OCI-LY7 (cell line): ENCODE results near the gene VMAC. TPM values are rescaled to one million over a fixed set of nuclear protein-coding genes. Genes with fewer than 3 reads are reported as not detected.

Source experiments
- BruUV-seq: library from RNA; stranded (reverse); fragments of 400-500 nt; replicated peaks from 2 replicates; lab custom pipeline; 2021; lab: Mats Ljungman, UMichigan
- CTCF ChIA-PET: fragments of 300-600 bp; sonication (Branson Sonifier 250); formaldehyde crosslinking; loops from one replicate; lab custom pipeline; 2022; ENCODE audit warnings: antibody characterized with exemption; ENCODE audit not compliant: unreplicated experiment; lab: Charles Lee
- POLR2A ChIA-PET: fragments of 300-600 bp; sonication (Branson Sonifier 250); formaldehyde crosslinking; loops from one replicate; lab custom pipeline; 2022; ENCODE audit warnings: antibody characterized with exemption; lab: Charles Lee
- DNase-seq: peaks from one replicate; pipeline ENCODE4 v3.0.0-alpha.2; 2015; ENCODE audit warnings: low spot score
- H2AFZ ChIP-seq: fragments of 200-600 bp; sonication (generic), shearing (Covaris generic); 2 replicates; pipeline ENCODE4 v1.6.1; 2014; ENCODE audit warnings: mild to moderate bottlenecking, antibody characterized with exemption, low read length, moderate library complexity
- H3K27ac ChIP-seq: fragments of 200-600 bp; sonication (generic); 2 replicates; pipeline ENCODE4 v1.5.1; 2014; ENCODE audit warnings: mixed run types, low read depth, mild to moderate bottlenecking, moderate library complexity, low read length, inconsistent platforms; ENCODE audit not compliant: poor library complexity, severe bottlenecking
- H3K36me3 ChIP-seq: fragments of 200-600 bp; sonication (generic); 2 replicates; pipeline ENCODE4 v1.6.1; 2014; ENCODE audit warnings: mild to moderate bottlenecking, antibody characterized with exemption, low read length, moderate library complexity, mixed read lengths; ENCODE audit not compliant: insufficient read depth
- H3K4me1 ChIP-seq: fragments of 200-600 bp; sonication (generic); 2 replicates; pipeline ENCODE4 v1.5.1; 2014; ENCODE audit warnings: mild to moderate bottlenecking, low read length; ENCODE audit not compliant: insufficient read depth, poor library complexity, severe bottlenecking
- H3K4me2 ChIP-seq: fragments of 200-600 bp; sonication (generic); 2 replicates; pipeline ENCODE4 v1.6.1; 2014; ENCODE audit warnings: mild to moderate bottlenecking, low read length
- H3K4me3 ChIP-seq: fragments of 200-600 bp; sonication (generic); 2 replicates; pipeline ENCODE4 v1.5.1; 2014; ENCODE audit warnings: mild to moderate bottlenecking, low read depth, low read length; ENCODE audit not compliant: poor library complexity, severe bottlenecking
- H3K79me2 ChIP-seq: fragments of 200-600 bp; sonication (generic); 2 replicates; pipeline ENCODE4 v1.6.1; 2016; ENCODE audit warnings: low read depth, mild to moderate bottlenecking, low read length, moderate library complexity, mixed read lengths; ENCODE audit not compliant: insufficient read depth
- H3K9me2 ChIP-seq: fragments of 200-600 bp; sonication (generic); 2 replicates; pipeline ENCODE4 v1.6.1; 2016; ENCODE audit warnings: mild to moderate bottlenecking, low read length, mixed read lengths; ENCODE audit not compliant: insufficient read depth
- H3K9me3 ChIP-seq: fragments of 200-600 bp; sonication (generic); 2 replicates; pipeline ENCODE4 v1.6.1; 2014; ENCODE audit warnings: mild to moderate bottlenecking, mixed run types, low read length, mixed read lengths
- H4K20me1 ChIP-seq: fragments of 200-600 bp; sonication (generic); 2 replicates; pipeline ENCODE4 v1.6.1; 2014; ENCODE audit warnings: mild to moderate bottlenecking, antibody characterized with exemption, low read length, moderate library complexity, mixed read lengths; ENCODE audit not compliant: insufficient read depth
- CTCF ChIP-seq: fragments of 200-600 bp; sonication (generic); conservative IDR thresholded peaks from 2 replicates; pipeline ENCODE4 v1.5.1; 2014; ENCODE audit warnings: mild to moderate bottlenecking, antibody characterized with exemption, low read length, moderate library complexity, mixed read lengths
- EZH2phosphoT487 ChIP-seq: fragments of 200-600 bp; sonication (generic); IDR thresholded peaks from 2 replicates; pipeline ENCODE4 v1.6.1; 2018; ENCODE audit warnings: low read depth, borderline replicate concordance, mild to moderate bottlenecking, mixed run types, antibody characterized with exemption, low read length, moderate library complexity, mixed read lengths
- intact Hi-C: fragments of 100-400 bp; cut with micrococcal nuclease; formaldehyde crosslinking; loops from one replicate; pipeline ENCODE4 v1.10.0; 2022; ENCODE audit not compliant: unreplicated experiment
- total RNA-seq, 2 experiments: library from RNA; depleted of rRNA in 1 of 2; stranded (reverse); fragments of >200 nt in 1 of 2; shearing (Covaris generic) in 1 of 2; gene quantifications; 2 replicates each; pipeline ENCODE4 v1.2.3, GENCODE V29; 2014 to 2022

The VMAC gene
- total RNA-seq, 2 experiments from 2014 or later = 6.0 to 6.8 TPM

GRCh38 chr19:5913739-5914357, 9.2 kb downstream of the VMAC start, which contains the start of gene CAPS:
Gene CAPS (plus strand): TSS chr19:5914254. CDS start chr19:5914407, 153 bp downstream.
- no peak within 1 kb of the TSS for H3K4me3 ChIP-seq
- ChIA-PET CTCF (no interaction called here), POLR2A (no interaction called here)
- no peaks in the 10 kb centered on the region for H3K9me2 ChIP-seq
- no peak for TF ChIP-seq CTCF
- TF ChIP-seq EZH2phosphoT487 = no peak
- no peaks in the 10 kb centered on the region for H4K20me1 ChIP-seq
- no peaks in the 10 kb centered on the region for H3K79me2 ChIP-seq
- no peaks in the 10 kb centered on the region for H3K9me3 ChIP-seq
- no peak within 1 kb of the TSS for H3K4me2 ChIP-seq
- H3K27ac ChIP-seq = no peak within 1 kb of the TSS
- no peak for DNase-seq
- intact Hi-C loops = no loop called here
- H2AFZ ChIP-seq = no peak within 1 kb of the TSS
- no peaks in the 10 kb centered on the region for H3K4me1 ChIP-seq
- H3K36me3 ChIP-seq = peaks cover 51% of the 10 kb centered on the region
- no TSS peak for BruUV-seq

- no peaks in the 10 kb centered on the region for H3K9me3 ChIP-seq
- H3K4me3 ChIP-seq = no peak overlapping the region
- ChIA-PET CTCF (no interaction called here), POLR2A (no interaction called here)
- H3K4me2 ChIP-seq = no peak overlapping the region
- no peak overlapping the region for H2AFZ ChIP-seq
- no peaks in the 10 kb centered on the region for H3K9me2 ChIP-seq
- no peak overlapping the region for H3K27ac ChIP-seq
- BruUV-seq = no TSS peak
- intact Hi-C loops = no loop called here
- DNase-seq = no peak
- peaks cover 57% of the 10 kb centered on the region for H3K36me3 ChIP-seq
- H3K79me2 ChIP-seq = no peaks in the 10 kb centered on the region
- no peaks in the 10 kb centered on the region for H3K4me1 ChIP-seq
- no peaks in the 10 kb centered on the region; the same call in 1 of the 2 replicates for H4K20me1 ChIP-seq
- TF ChIP-seq CTCF = no peak
- TF ChIP-seq EZH2phosphoT487 = no peak
Observed at GRCh38 chr19:5914358-5914774, 9.7 kb downstream of the VMAC start.
